ENCODE results near the gene ZFP82.

ZFP82 gene

DNA sequence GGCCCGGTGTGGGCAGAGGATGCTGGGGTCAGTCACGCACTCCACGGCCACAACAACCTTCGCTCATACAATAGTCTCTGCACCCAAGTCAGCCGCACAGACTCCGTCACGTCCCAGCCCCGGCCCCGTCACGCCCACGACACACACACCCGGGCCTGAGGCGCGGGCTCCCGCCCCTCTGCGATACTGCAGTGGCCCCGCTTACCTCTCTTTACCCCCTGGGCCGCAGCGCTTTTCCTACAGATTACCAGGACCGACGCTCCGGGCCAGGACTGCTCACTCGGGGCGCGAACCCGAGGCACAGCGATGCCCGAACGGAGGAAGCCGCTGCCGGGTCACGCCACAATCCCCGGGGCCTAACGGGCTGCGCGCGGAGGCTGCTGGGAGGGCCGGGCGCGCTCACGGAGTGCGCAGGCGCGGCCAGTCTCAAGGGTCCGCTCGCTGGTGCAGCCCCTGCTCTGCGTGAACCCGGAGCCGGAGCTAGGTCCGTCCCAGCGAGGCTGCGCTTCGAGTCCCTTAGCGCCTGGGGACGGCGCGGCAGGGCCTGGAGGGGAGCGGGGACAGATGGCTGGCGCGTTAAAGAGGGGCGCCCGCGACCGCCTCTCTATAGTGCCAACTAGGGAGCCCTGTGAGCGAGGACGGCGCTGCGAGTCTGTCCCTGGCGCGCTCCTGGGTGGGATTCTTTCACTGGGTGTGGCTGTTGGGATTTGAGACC, at the start of gene ZFP82:
TSS of gene ZFP82 (minus strand) at position 358 of the 715 bp plus-strand sequence. CDS start 8,855 bp downstream, outside the sequence.
- DNase-seq (ENCODE audit: low spot score) = peak; percentile 79

DNA sequence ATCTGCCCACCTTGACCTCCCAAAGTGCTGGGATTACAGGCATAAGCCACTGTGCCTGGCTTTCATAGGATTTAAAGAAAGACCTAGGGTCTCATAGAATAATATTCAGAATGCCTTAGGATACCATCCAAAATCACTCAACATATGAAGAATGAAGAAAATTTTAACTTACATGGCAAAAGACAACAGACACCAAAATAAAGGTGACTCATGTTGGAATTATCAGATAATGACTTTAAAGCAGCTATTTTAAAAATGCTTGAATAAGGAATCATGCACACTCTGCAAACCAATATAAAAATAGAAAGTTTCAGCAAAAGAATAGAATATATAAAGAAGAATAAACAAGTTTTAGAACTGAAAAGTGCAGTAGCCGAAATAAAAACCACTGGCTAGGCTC, 41.6 kb upstream of the ZFP82 start:
- no peak for DNase-seq (ENCODE audit: low spot score)

GRCh38 chr19:36456831-36457230, 38.4 kb upstream of the ZFP82 start:
- DNase-seq (ENCODE audit: low spot score) = no peak

GRCh38 chr19:36449059-36449670, 30.7 kb upstream of the ZFP82 start:
- DNase-seq (ENCODE audit: low spot score) = no peak

DNA sequence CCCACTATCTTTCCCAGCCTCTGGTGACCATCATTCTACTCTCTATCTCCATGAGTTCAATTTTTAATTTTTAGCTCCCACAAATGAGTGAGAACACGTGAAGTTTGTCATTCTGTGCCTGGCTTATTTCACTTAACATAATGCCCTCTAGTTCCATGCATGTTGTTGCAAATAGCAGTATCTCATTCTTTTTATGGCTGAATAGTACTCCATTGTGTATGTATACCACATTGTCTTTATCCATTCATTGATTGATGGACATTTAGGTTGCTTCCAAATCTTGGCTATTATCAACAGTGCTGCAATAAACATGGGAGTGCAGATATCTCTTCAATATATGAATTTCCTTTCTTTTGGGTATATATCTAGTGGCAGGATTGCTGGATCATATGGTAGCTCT, 22.9 kb upstream of the ZFP82 start:
- no peak for DNase-seq (ENCODE audit: low spot score)

- no peak for DNase-seq (ENCODE audit: low spot score)
These were observed 18.1 kb upstream of the ZFP82 start for GRCh38 chr19:36436531-36436930.

- no peak for DNase-seq (ENCODE audit: low spot score)
These were observed 5.5 kb upstream of the ZFP82 start for GRCh38 chr19:36423925-36424324.

DNA sequence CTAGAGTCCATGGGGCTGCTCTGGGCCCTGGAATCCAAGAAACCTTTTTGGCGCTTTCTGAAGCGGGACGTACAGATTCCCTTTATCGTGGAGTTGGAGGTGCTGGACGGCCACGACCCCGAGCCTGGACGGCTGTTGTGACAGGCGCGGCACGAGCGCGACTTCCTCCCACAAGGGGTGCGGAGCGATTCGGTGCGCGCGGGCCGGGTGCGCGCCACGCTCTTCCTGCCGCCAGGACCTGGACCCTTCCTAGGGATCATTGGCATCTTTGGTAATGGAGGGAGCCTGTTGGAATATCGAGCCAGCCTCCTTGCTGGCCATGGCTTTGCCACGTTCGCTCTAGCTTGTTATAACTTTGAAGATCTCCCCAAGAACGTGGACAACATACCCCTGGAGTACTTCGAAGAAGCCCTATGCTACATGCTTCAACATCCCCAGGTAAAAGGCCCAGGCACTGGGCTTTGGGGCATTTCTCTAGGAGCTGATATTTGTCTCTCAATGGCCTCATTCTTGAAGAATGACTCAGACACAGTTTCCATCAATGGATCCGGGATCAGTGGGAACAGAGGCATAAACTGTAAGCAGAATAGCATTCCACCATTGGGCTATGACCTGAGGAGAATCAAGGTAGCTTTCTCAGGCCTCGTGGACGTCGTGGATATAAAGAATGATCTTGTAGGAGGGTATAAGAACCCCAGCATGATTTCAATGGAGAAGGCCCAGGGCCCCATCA, 3.5 kb upstream of the ZFP82 start:
- DNase-seq (ENCODE audit: low spot score) = no peak

GRCh38 chr19:36420961-36421748, 2.7 kb upstream of the ZFP82 start:
- peak; percentile 18 for DNase-seq (ENCODE audit: low spot score)

GRCh38 chr19:36417752-36418286, 625 bp downstream of the ZFP82 start:
- no peak for DNase-seq (ENCODE audit: low spot score)

- DNase-seq (ENCODE audit: low spot score) = no peak
These were observed 8.6 kb downstream of the ZFP82 start for GRCh38 chr19:36409841-36410240.

DNA sequence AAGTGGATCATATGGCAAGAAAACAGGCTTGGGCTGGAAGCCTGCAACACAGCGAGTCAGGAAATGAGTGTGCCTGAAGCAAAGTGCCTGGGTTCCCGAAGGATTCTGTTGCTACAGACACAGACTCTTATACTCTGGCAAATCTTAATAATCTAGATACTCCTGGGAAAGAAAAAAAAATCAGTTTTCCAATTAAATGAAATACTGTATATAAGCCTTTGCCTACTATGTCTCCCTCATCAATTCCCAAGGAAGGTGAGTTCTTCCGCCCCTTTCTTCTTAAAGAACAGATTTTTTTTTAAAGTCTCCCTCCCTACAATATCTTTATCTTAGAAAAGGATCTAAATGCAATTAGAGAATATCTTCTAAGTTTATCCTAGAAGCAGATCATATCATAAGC, 10.3 kb downstream of the ZFP82 start:
- DNase-seq (ENCODE audit: low spot score) = no peak

GRCh38 chr19:36404498-36404897, 13.9 kb downstream of the ZFP82 start:
- DNase-seq (ENCODE audit: low spot score) = no peak

- no peak for DNase-seq (ENCODE audit: low spot score)
These were observed 17.0 kb downstream of the ZFP82 start for GRCh38 chr19:36401475-36401874.

GRCh38 chr19:36398571-36398970, 19.9 kb downstream of the ZFP82 start:
- DNase-seq (ENCODE audit: low spot score) = no peak

GRCh38 chr19:36392916-36393673, 25.3 kb downstream of the ZFP82 start:
- no peak for DNase-seq (ENCODE audit: low spot score)

DNA sequence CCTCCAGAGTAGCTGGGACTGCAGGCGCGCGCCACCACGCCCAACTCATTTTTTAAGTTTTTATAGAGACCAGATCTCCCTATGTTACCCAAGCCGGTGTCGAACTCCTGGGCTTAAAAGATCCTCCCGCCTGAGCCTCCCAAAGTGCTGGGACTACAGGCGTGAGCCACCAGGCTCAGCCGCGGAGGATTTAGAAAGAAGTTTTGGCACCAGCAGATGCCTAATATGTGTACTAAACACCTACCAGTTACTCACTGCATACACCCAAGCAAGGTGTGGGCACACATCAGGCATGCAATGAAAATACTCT, 39.0 kb downstream of the ZFP82 start:
- DNase-seq (ENCODE audit: low spot score) = no peak

DNA sequence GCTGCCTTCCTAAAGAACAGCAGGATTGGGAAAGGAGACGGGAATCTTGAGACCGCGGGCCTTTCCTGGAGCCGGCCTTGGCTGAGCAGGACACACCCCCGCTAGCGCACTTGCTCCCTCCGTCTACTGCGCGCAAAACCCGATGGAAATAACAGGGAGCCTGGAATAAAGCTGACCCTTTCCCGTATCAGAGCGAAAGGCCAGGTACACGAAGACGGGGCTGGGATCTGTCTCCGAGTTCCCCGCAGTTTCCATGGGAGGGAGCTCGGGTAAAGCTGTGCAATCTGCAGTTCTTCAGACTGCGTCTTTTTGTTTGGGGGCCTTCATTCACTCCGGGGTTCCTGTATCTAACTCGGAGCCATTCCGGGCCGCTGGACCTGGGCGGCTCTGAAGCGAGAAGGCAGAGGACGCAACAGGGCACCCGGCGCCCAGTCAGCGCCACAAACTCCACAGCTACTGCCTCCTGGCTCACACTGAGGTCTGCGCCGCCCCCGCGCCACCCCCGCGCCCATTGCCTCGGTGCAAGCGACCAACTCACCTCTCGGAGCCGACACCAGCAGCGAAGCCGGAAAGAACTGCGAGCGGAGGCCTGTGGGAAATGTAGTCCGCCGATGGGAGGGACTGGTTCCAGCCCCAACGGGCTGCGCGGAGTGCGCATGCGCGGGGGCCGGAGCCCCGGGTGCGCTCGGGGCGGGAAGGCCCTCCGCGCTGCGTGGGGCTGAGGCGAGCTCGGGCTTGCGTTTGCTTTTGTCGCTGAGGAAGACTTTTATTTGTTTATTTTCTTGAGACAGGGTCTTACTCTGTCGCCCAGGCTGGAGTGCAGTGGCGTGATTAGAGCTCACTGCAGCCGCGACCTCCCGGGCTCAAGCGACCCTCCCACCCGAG, 39.6 kb downstream of the ZFP82 start, which contains the start of gene ZFP14:
TSS of gene ZFP14 (minus strand) at position 577 of the 885 bp plus-strand sequence. CDS start 11,309 bp downstream, outside the sequence.
- DNase-seq (ENCODE audit: low spot score) = peak; percentile 93

DNA sequence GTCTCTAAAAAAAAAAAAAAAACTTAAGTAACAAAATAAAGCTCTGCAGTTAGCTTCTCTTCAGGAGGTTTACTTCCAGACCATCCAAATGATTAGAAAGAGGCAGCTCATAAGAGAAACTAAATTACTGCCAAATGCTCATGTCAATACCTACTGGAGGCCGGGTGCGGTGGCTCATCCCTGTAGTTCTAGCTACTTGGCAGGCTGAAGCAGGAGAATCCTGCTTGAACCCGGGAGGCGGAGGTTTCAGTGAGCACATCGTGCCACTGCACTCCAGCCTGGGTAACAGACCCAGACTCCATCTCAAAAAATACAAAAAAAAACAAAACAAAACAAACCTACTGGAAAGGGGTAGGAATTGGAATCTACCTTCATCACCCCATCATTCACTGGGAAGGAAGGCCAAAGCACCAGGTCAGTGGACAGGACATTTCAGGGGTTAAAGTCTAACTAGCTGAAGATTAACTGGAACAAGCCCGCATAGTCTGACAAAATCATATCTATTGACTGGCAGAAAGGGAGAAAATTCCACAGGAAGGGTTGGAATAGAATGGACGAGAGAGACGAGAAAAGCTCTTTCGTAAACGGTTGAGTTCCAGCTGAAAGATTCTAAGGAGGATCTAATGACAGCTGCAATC, 40.8 kb downstream of the ZFP82 start:
- DNase-seq (ENCODE audit: low spot score) = no peak

DNA sequence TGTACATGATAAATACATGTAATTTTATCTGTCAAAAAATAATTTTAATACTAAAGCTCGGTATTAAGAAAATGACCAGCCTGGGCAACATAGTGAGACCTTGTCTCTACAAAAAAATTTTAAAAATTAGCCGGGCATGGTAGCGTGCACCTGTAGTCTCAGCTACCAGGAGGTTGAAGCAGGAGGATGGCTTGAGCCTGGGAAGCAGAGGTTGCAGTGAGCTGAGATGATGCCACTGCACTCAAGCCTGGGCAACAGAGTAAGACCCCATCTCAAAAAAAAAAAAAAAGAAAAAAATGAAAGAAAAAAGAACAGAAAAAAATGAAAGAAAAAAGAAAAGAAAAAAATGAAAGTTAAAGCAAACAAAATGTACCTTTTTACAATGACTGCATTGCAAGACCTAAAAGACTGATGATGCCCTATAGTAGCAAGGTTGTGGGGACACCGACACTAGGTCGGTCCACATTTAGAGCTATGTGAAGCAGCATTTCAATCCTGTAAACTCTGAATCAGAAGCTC, 44.7 kb downstream of the ZFP82 start:
- no peak for DNase-seq (ENCODE audit: low spot score)

Data from globus pallidus (tissue), 1 donor.